ENCODE results near the gene STRIT1. TPM values are rescaled to one million over a fixed set of nuclear protein-coding genes. Genes with fewer than 3 reads are reported as not detected.

The STRIT1 gene
- total RNA-seq (under 1 TPM in 1 of 2 donors, not detected in 1; 0.59 TPM), polyA plus RNA-seq (ENCODE audit: insufficient read length in 2 of 2) (1 to 10 TPM in 1 of 2 donors, under 1 TPM in 1; 0.59 to 1.0 TPM)
- long read RNA-seq, donor 1 = 0 reads
- long read RNA-seq, donor 2 = 0 reads
- long read RNA-seq, donor 3 = 0 reads
- long read RNA-seq, donor 4 = 0 reads

GRCh38 chr3:155293516-155293915 is at the start of gene STRIT1:
STRIT1 (minus strand) TSS chr3:155293683.
- no peak for DNase-seq (ENCODE audit: low read depth in 4 of 6, low spot score in 6 of 6)
- Histone ChIP-seq H3K4me1 (ENCODE audit: control insufficient read depth, insufficient read depth, low read length) (no peaks in the 10 kb centered on the region), H3K27ac (ENCODE audit: low read depth, low read length) (no peak within 1 kb of the TSS), H3K27me3 (ENCODE audit: control insufficient read depth, insufficient read depth, low read length) (no peaks in the 10 kb centered on the region), H3K36me3 (ENCODE audit: control insufficient read depth, insufficient read depth, low read length) (no peaks in the 10 kb centered on the region), H3K9me3 (ENCODE audit: control insufficient read depth, insufficient read depth, low read length) (no peaks in the 10 kb centered on the region), H3K4me3 (ENCODE audit: low read depth, low read length) (no peak within 1 kb of the TSS)
- WGBS (ENCODE audit: insufficient coverage) = 53% methylated on average over 4 of the region's 6 CpGs

- Histone ChIP-seq H3K36me3 (ENCODE audit: control insufficient read depth, insufficient read depth, low read length) (no peaks in the 10 kb centered on the region), H3K27ac (ENCODE audit: low read depth, low read length) (no peak overlapping the region), H3K4me3 (ENCODE audit: low read depth, low read length) (no peak overlapping the region), H3K27me3 (ENCODE audit: control insufficient read depth, insufficient read depth, low read length) (no peaks in the 10 kb centered on the region), H3K4me1 (ENCODE audit: control insufficient read depth, insufficient read depth, low read length) (no peaks in the 10 kb centered on the region), H3K9me3 (ENCODE audit: control insufficient read depth, insufficient read depth, low read length) (no peaks in the 10 kb centered on the region)
- DNase-seq (ENCODE audit: low read depth in 4 of 6, low spot score in 6 of 6) = peak in 4 of 6 donors; percentile 33 to 74 (median 58)
- WGBS (ENCODE audit: insufficient coverage) = 30% methylated on average over 3 of the region's 3 CpGs
These were observed 48.9 kb upstream of the STRIT1 start for GRCh38 chr3:155342344-155342743.

- Histone ChIP-seq H3K4me3 (ENCODE audit: low read depth, low read length) (no peak overlapping the region), H3K4me1 (ENCODE audit: control insufficient read depth, insufficient read depth, low read length) (no peaks in the 10 kb centered on the region), H3K27me3 (ENCODE audit: control insufficient read depth, insufficient read depth, low read length) (no peaks in the 10 kb centered on the region), H3K36me3 (ENCODE audit: control insufficient read depth, insufficient read depth, low read length) (no peaks in the 10 kb centered on the region), H3K27ac (ENCODE audit: low read depth, low read length) (no peak overlapping the region), H3K9me3 (ENCODE audit: control insufficient read depth, insufficient read depth, low read length) (no peaks in the 10 kb centered on the region)
- no peak for DNase-seq (ENCODE audit: low read depth in 4 of 6, low spot score in 6 of 6)
These were observed 45.6 kb upstream of the STRIT1 start for GRCh38 chr3:155339052-155339451.

GRCh38 chr3:155335724-155336354 is 42.4 kb upstream of the STRIT1 start:
- no peaks in the 10 kb centered on the region for H3K36me3 ChIP-seq (ENCODE audit: control insufficient read depth, insufficient read depth, low read length)
- H3K4me3 ChIP-seq (ENCODE audit: low read depth, low read length) = no peak overlapping the region
- no peaks in the 10 kb centered on the region for H3K4me1 ChIP-seq (ENCODE audit: control insufficient read depth, insufficient read depth, low read length)
- no peaks in the 10 kb centered on the region for H3K27me3 ChIP-seq (ENCODE audit: control insufficient read depth, insufficient read depth, low read length)
- WGBS (ENCODE audit: insufficient coverage) = 94% methylated on average over 2 of the region's 3 CpGs
- no peak overlapping the region for H3K27ac ChIP-seq (ENCODE audit: low read depth, low read length)
- no peaks in the 10 kb centered on the region for H3K9me3 ChIP-seq (ENCODE audit: control insufficient read depth, insufficient read depth, low read length)
- no peak for DNase-seq (ENCODE audit: low read depth in 4 of 6, low spot score in 6 of 6)

GRCh38 chr3:155334914-155335723 is 41.6 kb upstream of the STRIT1 start:
- Histone ChIP-seq H3K27me3 (ENCODE audit: control insufficient read depth, insufficient read depth, low read length) (no peaks in the 10 kb centered on the region), H3K4me1 (ENCODE audit: control insufficient read depth, insufficient read depth, low read length) (no peaks in the 10 kb centered on the region), H3K4me3 (ENCODE audit: low read depth, low read length) (no peak overlapping the region), H3K36me3 (ENCODE audit: control insufficient read depth, insufficient read depth, low read length) (no peaks in the 10 kb centered on the region), H3K9me3 (ENCODE audit: control insufficient read depth, insufficient read depth, low read length) (no peaks in the 10 kb centered on the region), H3K27ac (ENCODE audit: low read depth, low read length) (no peak overlapping the region)
- peak in 1 of 6 donors; percentile 55 for DNase-seq (ENCODE audit: low read depth in 4 of 6, low spot score in 6 of 6)
- 52% methylated on average over 3 of the region's 6 CpGs for WGBS (ENCODE audit: insufficient coverage)

GRCh38 chr3:155334215-155334913 is 40.9 kb upstream of the STRIT1 start:
- Histone ChIP-seq H3K27ac (ENCODE audit: low read depth, low read length) (no peak overlapping the region), H3K4me1 (ENCODE audit: control insufficient read depth, insufficient read depth, low read length) (no peaks in the 10 kb centered on the region), H3K4me3 (ENCODE audit: low read depth, low read length) (no peak overlapping the region), H3K36me3 (ENCODE audit: control insufficient read depth, insufficient read depth, low read length) (no peaks in the 10 kb centered on the region), H3K9me3 (ENCODE audit: control insufficient read depth, insufficient read depth, low read length) (no peaks in the 10 kb centered on the region), H3K27me3 (ENCODE audit: control insufficient read depth, insufficient read depth, low read length) (no peaks in the 10 kb centered on the region)
- DNase-seq (ENCODE audit: low read depth in 4 of 6, low spot score in 6 of 6) = no peak
- 91% methylated on average over 1 of the region's 3 CpGs for WGBS (ENCODE audit: insufficient coverage)

GRCh38 chr3:155332716-155333115 is 39.2 kb upstream of the STRIT1 start:
- Histone ChIP-seq H3K4me1 (ENCODE audit: control insufficient read depth, insufficient read depth, low read length) (no peaks in the 10 kb centered on the region), H3K9me3 (ENCODE audit: control insufficient read depth, insufficient read depth, low read length) (no peaks in the 10 kb centered on the region), H3K36me3 (ENCODE audit: control insufficient read depth, insufficient read depth, low read length) (no peaks in the 10 kb centered on the region), H3K4me3 (ENCODE audit: low read depth, low read length) (no peak overlapping the region), H3K27me3 (ENCODE audit: control insufficient read depth, insufficient read depth, low read length) (no peaks in the 10 kb centered on the region), H3K27ac (ENCODE audit: low read depth, low read length) (no peak overlapping the region)
- DNase-seq (ENCODE audit: low read depth in 4 of 6, low spot score in 6 of 6) = no peak
- 100% methylated on average over 1 of the region's 4 CpGs for WGBS (ENCODE audit: insufficient coverage)

- H3K4me1 ChIP-seq (ENCODE audit: control insufficient read depth, insufficient read depth, low read length) = no peaks in the 10 kb centered on the region
- no peaks in the 10 kb centered on the region for H3K27me3 ChIP-seq (ENCODE audit: control insufficient read depth, insufficient read depth, low read length)
- WGBS (ENCODE audit: insufficient coverage) = no CpG with 5 or more reads among the region's 2 CpGs
- no peaks in the 10 kb centered on the region for H3K9me3 ChIP-seq (ENCODE audit: control insufficient read depth, insufficient read depth, low read length)
- no peak overlapping the region for H3K27ac ChIP-seq (ENCODE audit: low read depth, low read length)
- H3K36me3 ChIP-seq (ENCODE audit: control insufficient read depth, insufficient read depth, low read length) = no peaks in the 10 kb centered on the region
- DNase-seq (ENCODE audit: low read depth in 4 of 6, low spot score in 6 of 6) = no peak
- no peak overlapping the region for H3K4me3 ChIP-seq (ENCODE audit: low read depth, low read length)
These were observed 37.6 kb upstream of the STRIT1 start for GRCh38 chr3:155331078-155331477.

- no peaks in the 10 kb centered on the region for H3K9me3 ChIP-seq (ENCODE audit: control insufficient read depth, insufficient read depth, low read length)
- H3K27me3 ChIP-seq (ENCODE audit: control insufficient read depth, insufficient read depth, low read length) = no peaks in the 10 kb centered on the region
- H3K36me3 ChIP-seq (ENCODE audit: control insufficient read depth, insufficient read depth, low read length) = no peaks in the 10 kb centered on the region
- DNase-seq (ENCODE audit: low read depth in 4 of 6, low spot score in 6 of 6) = no peak
- no peak overlapping the region for H3K27ac ChIP-seq (ENCODE audit: low read depth, low read length)
- peaks cover 3% of the 10 kb centered on the region for H3K4me1 ChIP-seq (ENCODE audit: control insufficient read depth, insufficient read depth, low read length)
- no peak overlapping the region for H3K4me3 ChIP-seq (ENCODE audit: low read depth, low read length)
These were observed 36.9 kb upstream of the STRIT1 start for GRCh38 chr3:155330370-155330769.
